ENCODE data around the gene HNRNPA2B1. TPM values are rescaled to one million over a fixed set of nuclear protein-coding genes. Genes with fewer than 3 reads are reported as not detected.

HNRNPA2B1 gene
- total RNA-seq, 1 experiment from 2014 or later: 1,101 TPM

- H3K27ac Mint-ChIP-seq: peak overlapping the region; percentile 95
- TF ChIP-seq, protein P1, sequence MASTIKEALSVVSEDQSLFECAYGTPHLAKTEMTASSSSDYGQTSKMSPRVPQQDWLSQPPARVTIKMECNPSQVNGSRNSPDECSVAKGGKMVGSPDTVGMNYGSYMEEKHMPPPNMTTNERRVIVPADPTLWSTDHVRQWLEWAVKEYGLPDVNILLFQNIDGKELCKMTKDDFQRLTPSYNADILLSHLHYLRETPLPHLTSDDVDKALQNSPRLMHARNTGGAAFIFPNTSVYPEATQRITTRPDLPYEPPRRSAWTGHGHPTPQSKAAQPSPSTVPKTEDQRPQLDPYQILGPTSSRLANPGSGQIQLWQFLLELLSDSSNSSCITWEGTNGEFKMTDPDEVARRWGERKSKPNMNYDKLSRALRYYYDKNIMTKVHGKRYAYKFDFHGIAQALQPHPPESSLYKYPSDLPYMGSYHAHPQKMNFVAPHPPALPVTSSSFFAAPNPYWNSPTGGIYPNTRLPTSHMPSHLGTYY (CRISPR knock-in tag; IDR thresholded peaks at IDR 0.05): peak; percentile 51; the same call in 1 of the 2 replicates
- TF ChIP-seq, protein P2, sequence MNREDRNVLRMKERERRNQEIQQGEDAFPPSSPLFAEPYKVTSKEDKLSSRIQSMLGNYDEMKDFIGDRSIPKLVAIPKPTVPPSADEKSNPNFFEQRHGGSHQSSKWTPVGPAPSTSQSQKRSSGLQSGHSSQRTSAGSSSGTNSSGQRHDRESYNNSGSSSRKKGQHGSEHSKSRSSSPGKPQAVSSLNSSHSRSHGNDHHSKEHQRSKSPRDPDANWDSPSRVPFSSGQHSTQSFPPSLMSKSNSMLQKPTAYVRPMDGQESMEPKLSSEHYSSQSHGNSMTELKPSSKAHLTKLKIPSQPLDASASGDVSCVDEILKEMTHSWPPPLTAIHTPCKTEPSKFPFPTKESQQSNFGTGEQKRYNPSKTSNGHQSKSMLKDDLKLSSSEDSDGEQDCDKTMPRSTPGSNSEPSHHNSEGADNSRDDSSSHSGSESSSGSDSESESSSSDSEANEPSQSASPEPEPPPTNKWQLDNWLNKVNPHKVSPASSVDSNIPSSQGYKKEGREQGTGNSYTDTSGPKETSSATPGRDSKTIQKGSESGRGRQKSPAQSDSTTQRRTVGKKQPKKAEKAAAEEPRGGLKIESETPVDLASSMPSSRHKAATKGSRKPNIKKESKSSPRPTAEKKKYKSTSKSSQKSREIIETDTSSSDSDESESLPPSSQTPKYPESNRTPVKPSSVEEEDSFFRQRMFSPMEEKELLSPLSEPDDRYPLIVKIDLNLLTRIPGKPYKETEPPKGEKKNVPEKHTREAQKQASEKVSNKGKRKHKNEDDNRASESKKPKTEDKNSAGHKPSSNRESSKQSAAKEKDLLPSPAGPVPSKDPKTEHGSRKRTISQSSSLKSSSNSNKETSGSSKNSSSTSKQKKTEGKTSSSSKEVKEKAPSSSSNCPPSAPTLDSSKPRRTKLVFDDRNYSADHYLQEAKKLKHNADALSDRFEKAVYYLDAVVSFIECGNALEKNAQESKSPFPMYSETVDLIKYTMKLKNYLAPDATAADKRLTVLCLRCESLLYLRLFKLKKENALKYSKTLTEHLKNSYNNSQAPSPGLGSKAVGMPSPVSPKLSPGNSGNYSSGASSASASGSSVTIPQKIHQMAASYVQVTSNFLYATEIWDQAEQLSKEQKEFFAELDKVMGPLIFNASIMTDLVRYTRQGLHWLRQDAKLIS (CRISPR knock-in tag; IDR thresholded peaks at IDR 0.05; ENCODE audit: borderline replicate concordance): no peak
- TF ChIP-seq E2F4 (CRISPR knock-in tag; IDR thresholded peaks at IDR 0.05; ENCODE audit: borderline replicate concordance, low read depth) (no peak), ZNF416 (CRISPR knock-in tag; IDR thresholded peaks at IDR 0.05) (peak; percentile 69; the same call in 1 of the 2 replicates), ATF1 (CRISPR knock-in tag; IDR thresholded peaks at IDR 0.05) (no peak), ZNF532 (CRISPR knock-in tag; IDR thresholded peaks at IDR 0.05; ENCODE audit: borderline replicate concordance) (peak; percentile 48; the same call in 1 of the 2 replicates), ZNF671 (CRISPR knock-in tag; IDR thresholded peaks at IDR 0.05) (peak; percentile 11), EMX1 (CRISPR knock-in tag; IDR thresholded peaks at IDR 0.05) (peak; percentile 76), PRRX2 (CRISPR knock-in tag; IDR thresholded peaks at IDR 0.05) (peak; percentile 67)
- TF ChIP-seq, protein P3, sequence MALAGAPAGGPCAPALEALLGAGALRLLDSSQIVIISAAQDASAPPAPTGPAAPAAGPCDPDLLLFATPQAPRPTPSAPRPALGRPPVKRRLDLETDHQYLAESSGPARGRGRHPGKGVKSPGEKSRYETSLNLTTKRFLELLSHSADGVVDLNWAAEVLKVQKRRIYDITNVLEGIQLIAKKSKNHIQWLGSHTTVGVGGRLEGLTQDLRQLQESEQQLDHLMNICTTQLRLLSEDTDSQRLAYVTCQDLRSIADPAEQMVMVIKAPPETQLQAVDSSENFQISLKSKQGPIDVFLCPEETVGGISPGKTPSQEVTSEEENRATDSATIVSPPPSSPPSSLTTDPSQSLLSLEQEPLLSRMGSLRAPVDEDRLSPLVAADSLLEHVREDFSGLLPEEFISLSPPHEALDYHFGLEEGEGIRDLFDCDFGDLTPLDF (CRISPR knock-in tag; IDR thresholded peaks at IDR 0.05): no peak
- TF ChIP-seq, protein P4, sequence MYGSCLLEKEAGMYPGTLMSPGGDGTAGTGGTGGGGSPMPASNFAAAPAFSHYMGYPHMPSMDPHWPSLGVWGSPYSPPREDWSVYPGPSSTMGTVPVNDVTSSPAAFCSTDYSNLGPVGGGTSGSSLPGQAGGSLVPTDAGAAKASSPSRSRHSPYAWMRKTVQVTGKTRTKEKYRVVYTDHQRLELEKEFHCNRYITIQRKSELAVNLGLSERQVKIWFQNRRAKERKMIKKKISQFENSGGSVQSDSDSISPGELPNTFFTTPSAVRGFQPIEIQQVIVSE (CRISPR knock-in tag; IDR thresholded peaks at IDR 0.05; ENCODE audit: borderline replicate concordance): no peak; the same call in 1 of the 2 replicates
- DNase-seq (ENCODE audit: low spot score): no peak
- no peak for ATAC-seq
- H3K4me3 Mint-ChIP-seq: no peak overlapping the region
- POLR2A ChIA-PET: interaction anchor here (0.8 to 2.3 kb wide), 3 partner anchors 7 to 38 kb away, joined by 3 to 9 read pairs (median 6); partner anchors contain the start of genes CBX3 and HNRNPA2B1
- CTCF ChIA-PET: interaction anchor here (0.6 to 1.3 kb wide), 2 partner anchors 92 to 112 kb away, joined by 3 to 4 read pairs; no protein-coding TSS in a partner anchor
- H3K9me3 Mint-ChIP-seq: no peaks in the 10 kb centered on the region
- peaks cover 75% of the 10 kb centered on the region for H3K4me1 Mint-ChIP-seq
- no peaks in the 10 kb centered on the region for H3K27me3 Mint-ChIP-seq (ENCODE audit: low read depth)
- H3K36me3 Mint-ChIP-seq: peaks cover 83% of the 10 kb centered on the region
Measured at GRCh38 chr7:26192485-26193087, 8.0 kb downstream of the HNRNPA2B1 start.
